ENCODE measurements around the gene URB1. TPM values are rescaled to one million over a fixed set of nuclear protein-coding genes. Genes with fewer than 3 reads are reported as not detected.

URB1 gene
- total RNA-seq, 6 donors from 2014 or later = 9.3 to 23.0 (median 14.1) TPM

DNA sequence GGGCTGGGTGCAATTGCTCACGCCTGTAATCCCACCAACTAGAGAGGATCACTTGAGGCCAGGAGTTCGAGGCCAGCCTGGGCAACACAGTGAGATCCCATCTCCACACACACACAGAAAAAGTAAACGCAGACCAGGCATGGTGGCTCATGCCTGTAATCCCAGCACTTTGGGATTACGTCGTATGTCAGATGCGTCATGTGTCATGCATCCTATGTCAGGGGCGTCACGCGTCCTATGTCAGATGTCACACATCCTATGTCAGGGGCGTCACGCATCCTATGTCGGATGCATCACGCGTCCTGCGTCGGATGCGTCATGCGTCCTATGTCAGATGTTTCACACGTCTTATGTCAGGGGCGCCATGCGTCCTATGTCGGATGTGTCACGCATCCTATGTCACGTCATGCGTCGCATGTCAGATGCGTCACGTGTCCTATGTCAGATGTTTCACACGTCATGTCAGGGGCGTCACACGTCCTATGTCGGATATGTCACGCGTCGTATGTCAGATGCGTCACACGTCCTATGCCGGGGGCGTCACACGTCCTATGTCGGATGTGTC is 92.6 kb downstream of the URB1 start:
- Histone ChIP-seq H3K27ac (no peak overlapping the region), H3K27me3 (no peaks in the 10 kb centered on the region), H3K4me1 (no peaks in the 10 kb centered on the region), H3K4me3 (no peak overlapping the region), H3K9me3 (no peaks in the 10 kb centered on the region), H3K36me3 (no peaks in the 10 kb centered on the region)
- 89 to 94% methylated on average over 41 of the region's 41 CpGs for WGBS, 2 donors
- TF ChIP-seq, protein P1, sequence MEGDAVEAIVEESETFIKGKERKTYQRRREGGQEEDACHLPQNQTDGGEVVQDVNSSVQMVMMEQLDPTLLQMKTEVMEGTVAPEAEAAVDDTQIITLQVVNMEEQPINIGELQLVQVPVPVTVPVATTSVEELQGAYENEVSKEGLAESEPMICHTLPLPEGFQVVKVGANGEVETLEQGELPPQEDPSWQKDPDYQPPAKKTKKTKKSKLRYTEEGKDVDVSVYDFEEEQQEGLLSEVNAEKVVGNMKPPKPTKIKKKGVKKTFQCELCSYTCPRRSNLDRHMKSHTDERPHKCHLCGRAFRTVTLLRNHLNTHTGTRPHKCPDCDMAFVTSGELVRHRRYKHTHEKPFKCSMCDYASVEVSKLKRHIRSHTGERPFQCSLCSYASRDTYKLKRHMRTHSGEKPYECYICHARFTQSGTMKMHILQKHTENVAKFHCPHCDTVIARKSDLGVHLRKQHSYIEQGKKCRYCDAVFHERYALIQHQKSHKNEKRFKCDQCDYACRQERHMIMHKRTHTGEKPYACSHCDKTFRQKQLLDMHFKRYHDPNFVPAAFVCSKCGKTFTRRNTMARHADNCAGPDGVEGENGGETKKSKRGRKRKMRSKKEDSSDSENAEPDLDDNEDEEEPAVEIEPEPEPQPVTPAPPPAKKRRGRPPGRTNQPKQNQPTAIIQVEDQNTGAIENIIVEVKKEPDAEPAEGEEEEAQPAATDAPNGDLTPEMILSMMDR (IDR thresholded peaks at IDR 0.05) = no peak
- TF ChIP-seq POLR2A (IDR thresholded peaks at IDR 0.05) (no peak), POLR2AphosphoS5 (IDR thresholded peaks at IDR 0.05) (no peak), EP300 (IDR thresholded peaks at IDR 0.05) (no peak)
- DNase-seq (no peak), ATAC-seq (ENCODE audit: low FRiP score in 2 of 2) (no peak)

DNA sequence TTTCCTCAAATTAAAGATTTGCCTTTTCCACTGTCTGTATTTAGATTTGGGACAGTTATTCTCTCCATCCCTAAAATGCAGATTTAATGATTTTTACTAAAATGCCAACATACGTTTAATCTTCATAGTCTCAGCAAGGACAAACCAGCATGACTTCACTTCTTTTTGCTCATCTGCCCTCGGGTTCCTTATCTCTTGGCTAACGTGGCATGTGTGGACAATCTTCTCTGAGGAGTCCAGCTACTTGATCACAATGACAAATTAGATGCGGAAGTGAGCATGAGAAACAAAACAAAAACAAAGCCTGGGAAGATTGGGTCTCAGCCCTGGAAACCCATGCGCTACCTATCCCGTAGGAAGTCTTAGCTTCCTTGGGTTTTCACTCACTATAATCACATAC is 93.1 kb downstream of the URB1 start:
- Histone ChIP-seq H3K4me3 (no peak overlapping the region), H3K9me3 (no peaks in the 10 kb centered on the region), H3K36me3 (no peaks in the 10 kb centered on the region), H3K4me1 (no peaks in the 10 kb centered on the region), H3K27ac (no peak overlapping the region), H3K27me3 (no peaks in the 10 kb centered on the region)
- WGBS, 2 donors = 79 to 81% methylated on average over 6 of the region's 6 CpGs
- no peak for ATAC-seq (ENCODE audit: low FRiP score in 2 of 2)
- TF ChIP-seq EP300 (IDR thresholded peaks at IDR 0.05) (no peak), POLR2A (IDR thresholded peaks at IDR 0.05) (no peak)
- TF ChIP-seq, protein P1 (IDR thresholded peaks at IDR 0.05) = no peak
- DNase-seq = no peak

- no peak within 1 kb of the TSS for H3K4me3 ChIP-seq
- H3K27ac ChIP-seq = peak within 1 kb of the TSS in 3 of 4 donors; percentile 20 to 64 (median 32)
- peak in 1 of 2 donors; percentile 66 for DNase-seq
- no peaks in the 10 kb centered on the region for H3K36me3 ChIP-seq
- peak in 1 of 2 donors; percentile 43 for ATAC-seq (ENCODE audit: low FRiP score in 2 of 2)
- no peak for TF ChIP-seq POLR2A (IDR thresholded peaks at IDR 0.05)
- TF ChIP-seq, protein P1 (IDR thresholded peaks at IDR 0.05) = no peak
- TF ChIP-seq EP300 (IDR thresholded peaks at IDR 0.05) = no peak
- no peak for TF ChIP-seq POLR2AphosphoS5 (IDR thresholded peaks at IDR 0.05)
- H3K27me3 ChIP-seq = no peaks in the 10 kb centered on the region
- no peaks in the 10 kb centered on the region for H3K9me3 ChIP-seq
- H3K4me1 ChIP-seq = no peaks in the 10 kb centered on the region
- WGBS, 2 donors = 87 to 88% methylated on average over 4 to 14 of the region's 14 CpGs
These were observed 94.1 kb downstream of the URB1 start, which contains the start of gene MRAP for GRCh38 chr21:32298658-32299081. Gene MRAP, plus strand, starts transcription at chr21:32298855. Its CDS starts 117 bp downstream, at chr21:32298972.

DNA sequence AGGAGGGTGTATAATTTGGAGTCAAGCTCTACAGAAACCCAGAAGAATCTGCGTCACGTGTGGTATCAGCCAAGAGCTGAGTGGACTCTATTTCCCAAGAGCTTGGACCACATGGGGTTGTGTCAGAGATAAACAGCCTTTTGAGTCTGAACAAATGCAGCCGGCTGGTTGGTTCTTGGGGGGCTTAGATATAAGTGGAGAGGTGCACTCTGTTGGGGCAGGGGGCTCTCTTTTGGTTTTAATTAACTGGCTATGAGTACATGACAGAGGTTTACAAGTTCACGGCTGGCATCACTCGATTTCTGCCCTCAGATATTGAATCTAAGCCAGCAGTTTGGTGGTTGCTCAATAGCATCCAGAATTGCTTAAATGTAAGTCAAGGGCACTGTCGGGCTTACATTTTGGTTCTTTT is 94.7 kb downstream of the URB1 start:
- Histone ChIP-seq H3K36me3 (no peaks in the 10 kb centered on the region), H3K27ac (peak overlapping the region in 3 of 4 donors; percentile 20 to 64 (median 32)), H3K9me3 (no peaks in the 10 kb centered on the region), H3K4me1 (no peaks in the 10 kb centered on the region), H3K27me3 (no peaks in the 10 kb centered on the region), H3K4me3 (no peak overlapping the region)
- DNase-seq (no peak), ATAC-seq (ENCODE audit: low FRiP score in 2 of 2) (peak in 1 of 2 donors; percentile 29)
- WGBS, 2 donors = 64 to 79% methylated on average over 6 of the region's 6 CpGs
- TF ChIP-seq POLR2AphosphoS5 (IDR thresholded peaks at IDR 0.05) = no peak
- no peak for TF ChIP-seq POLR2A (IDR thresholded peaks at IDR 0.05)
- no peak for TF ChIP-seq EP300 (IDR thresholded peaks at IDR 0.05)
- TF ChIP-seq, protein P1 (IDR thresholded peaks at IDR 0.05) = no peak

- Histone ChIP-seq H3K27ac (peak overlapping the region in 3 of 4 donors; percentile 19 to 64 (median 32)), H3K36me3 (no peaks in the 10 kb centered on the region), H3K4me3 (no peak overlapping the region), H3K4me1 (no peaks in the 10 kb centered on the region), H3K9me3 (no peaks in the 10 kb centered on the region), H3K27me3 (no peaks in the 10 kb centered on the region)
- no peak for ATAC-seq (ENCODE audit: low FRiP score in 2 of 2)
- WGBS, 2 donors = 94 to 98% methylated on average over 7 of the region's 7 CpGs
- no peak for DNase-seq
- TF ChIP-seq POLR2A (IDR thresholded peaks at IDR 0.05) (no peak), POLR2AphosphoS5 (IDR thresholded peaks at IDR 0.05) (no peak), EP300 (IDR thresholded peaks at IDR 0.05) (no peak)
- TF ChIP-seq, protein P1 (IDR thresholded peaks at IDR 0.05) = no peak
These were observed 95.4 kb downstream of the URB1 start for GRCh38 chr21:32297449-32297848.
